Activated CD4-positive, alpha-beta T cell treated with anti-CD3 and anti-CD28 coated beads for 4 hours (primary cell): Measurements from ENCODE around the gene CENPH.
A peak's percentile ranks its signal among the peaks of the same experiment; 100 is the strongest.
"Not testable (repeated sequence)": the region's sequence is repeated elsewhere in the genome, so short reads cannot be mapped to it uniquely, and the experiment has no call there.

Experiments
- DNase-seq, 2 donors: peaks; one replicate each; pipeline ENCODE4 v3.0.0-alpha.2; 2020

CENPH gene

GRCh38 chr5:69211200-69211599, 21.8 kb downstream of the CENPH start:
- no peak for DNase-seq

GRCh38 chr5:69212022-69212421, 22.6 kb downstream of the CENPH start:
- no peak for DNase-seq

GRCh38 chr5:69213513-69214215, 24.3 kb downstream of the CENPH start:
- DNase-seq, result no peak

- no peak for DNase-seq
These were observed 27.7 kb downstream of the CENPH start for GRCh38 chr5:69217151-69217511.

GRCh38 chr5:69217548-69218526, 28.5 kb downstream of the CENPH start:
- peak; percentile 91 to 93 for DNase-seq

- DNase-seq, result no peak
These were observed 30.6 kb downstream of the CENPH start for GRCh38 chr5:69219939-69220338.

GRCh38 chr5:69220371-69220770, 31.0 kb downstream of the CENPH start:
- DNase-seq, result not testable (repeated sequence)

GRCh38 chr5:69220833-69221232, 31.4 kb downstream of the CENPH start:
- not testable (repeated sequence) for DNase-seq

GRCh38 chr5:69224520-69224919, 35.1 kb downstream of the CENPH start:
- DNase-seq, result no peak

GRCh38 chr5:69225860-69226259, 36.5 kb downstream of the CENPH start:
- no peak for DNase-seq

GRCh38 chr5:69230181-69230580, 40.8 kb downstream of the CENPH start:
- no peak for DNase-seq

GRCh38 chr5:69231281-69231680, 41.9 kb downstream of the CENPH start:
- no peak for DNase-seq

- no peak for DNase-seq
These were observed 42.5 kb downstream of the CENPH start for GRCh38 chr5:69231851-69232250.

- peak; percentile 88 to 89 for DNase-seq
These were observed 45.3 kb downstream of the CENPH start, which contains the start of gene CDK7 for GRCh38 chr5:69234457-69235268. CDK7 (plus strand) TSS chr5:69234886; CDS start chr5:69234976, 90 bp downstream.

GRCh38 chr5:69236733-69237132, 47.4 kb downstream of the CENPH start:
- not testable (repeated sequence) for DNase-seq

- no peak for DNase-seq
These were observed 48.5 kb downstream of the CENPH start for GRCh38 chr5:69237877-69238276.

GRCh38 chr5:69238760-69239251, 49.4 kb downstream of the CENPH start:
- DNase-seq, result no peak

- no peak for DNase-seq
These were observed 53.0 kb downstream of the CENPH start for GRCh38 chr5:69242215-69242927.

- no peak for DNase-seq
These were observed 55.6 kb downstream of the CENPH start for GRCh38 chr5:69245031-69245430.

- no peak for DNase-seq
These were observed 58.6 kb downstream of the CENPH start for GRCh38 chr5:69248019-69248418.

GRCh38 chr5:69250593-69250992, 61.2 kb downstream of the CENPH start:
- no peak for DNase-seq

- no peak for DNase-seq
These were observed 63.1 kb downstream of the CENPH start for GRCh38 chr5:69252437-69252836.
